ENCODE data around the gene PRR9. TPM values are rescaled to one million over a fixed set of nuclear protein-coding genes. Genes with fewer than 3 reads are reported as not detected.
A peak's percentile ranks its signal among the peaks of the same experiment; 100 is the strongest.
"Not testable (repeated sequence)": the region's sequence is repeated elsewhere in the genome, so short reads cannot be mapped to it uniquely, and the experiment has no call there.

Gene PRR9
- total RNA-seq, 2 experiments from 2014 or later: not detected

DNA sequence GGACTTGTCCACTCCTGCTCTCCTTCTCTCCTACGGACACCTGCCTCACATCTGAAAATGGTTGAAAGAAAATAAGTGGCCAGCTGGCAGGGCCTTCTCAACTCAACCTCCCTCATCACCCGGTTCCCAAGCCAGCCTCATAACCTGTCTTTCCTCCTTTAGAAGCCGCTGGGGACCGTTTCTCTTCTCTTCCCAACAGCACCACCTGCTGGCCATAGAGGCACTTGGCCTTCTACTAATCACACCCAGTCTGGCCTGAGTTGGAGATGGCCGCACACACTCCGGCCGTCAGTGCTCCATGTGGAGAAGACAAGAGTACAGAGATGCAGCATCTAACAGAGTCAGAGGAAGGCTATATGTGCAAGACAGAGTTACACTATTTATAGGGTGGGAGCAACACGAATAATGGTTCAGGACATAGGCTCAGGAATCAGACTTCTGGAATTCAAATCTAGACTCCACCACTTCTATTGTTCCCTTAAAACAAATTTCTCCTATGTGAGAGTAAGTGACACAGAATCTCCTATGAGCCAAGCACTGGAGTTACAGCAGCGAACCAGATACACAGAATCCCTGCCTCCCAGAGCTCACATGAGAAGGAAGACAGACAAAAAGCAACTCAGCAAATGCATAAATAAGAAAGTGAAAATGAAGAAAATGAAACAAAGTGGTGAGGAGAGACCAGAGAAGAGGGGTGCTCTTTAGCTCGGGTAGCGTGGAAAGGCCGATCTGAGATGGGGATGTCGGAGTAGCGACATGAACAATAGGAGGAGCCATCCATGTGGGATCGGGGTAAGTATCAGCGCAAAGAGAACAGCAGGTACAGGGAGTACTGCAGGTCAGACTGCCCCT, 5.9 kb downstream of the PRR9 start:
- BruUV-seq (replicated peaks); H3K9me2 ChIP-seq (ENCODE audit: insufficient read depth, low read length); H4K20me1 ChIP-seq (ENCODE audit: insufficient read depth, low read length); H2AFZ ChIP-seq (ENCODE audit: low read length); H3K4me2 ChIP-seq (ENCODE audit: low read length); H3K4me1 ChIP-seq (ENCODE audit: insufficient read depth, low read length, poor library complexity, severe bottlenecking); H3K36me3 ChIP-seq (ENCODE audit: insufficient read depth, low read length); H3K27ac ChIP-seq (ENCODE audit: low read depth, low read length, poor library complexity, severe bottlenecking); CTCF ChIA-PET (ENCODE audit: unreplicated experiment); intact Hi-C loops (cut with micrococcal nuclease; ENCODE audit: unreplicated experiment); H3K79me2 ChIP-seq (ENCODE audit: insufficient read depth, low read depth, low read length); H3K4me3 ChIP-seq (ENCODE audit: low read depth, low read length, poor library complexity, severe bottlenecking); H3K9me3 ChIP-seq (ENCODE audit: low read length); POLR2A ChIA-PET: not testable (repeated sequence)
- peak; percentile 47 for DNase-seq (ENCODE audit: low spot score)
- TF ChIP-seq, protein P1, sequence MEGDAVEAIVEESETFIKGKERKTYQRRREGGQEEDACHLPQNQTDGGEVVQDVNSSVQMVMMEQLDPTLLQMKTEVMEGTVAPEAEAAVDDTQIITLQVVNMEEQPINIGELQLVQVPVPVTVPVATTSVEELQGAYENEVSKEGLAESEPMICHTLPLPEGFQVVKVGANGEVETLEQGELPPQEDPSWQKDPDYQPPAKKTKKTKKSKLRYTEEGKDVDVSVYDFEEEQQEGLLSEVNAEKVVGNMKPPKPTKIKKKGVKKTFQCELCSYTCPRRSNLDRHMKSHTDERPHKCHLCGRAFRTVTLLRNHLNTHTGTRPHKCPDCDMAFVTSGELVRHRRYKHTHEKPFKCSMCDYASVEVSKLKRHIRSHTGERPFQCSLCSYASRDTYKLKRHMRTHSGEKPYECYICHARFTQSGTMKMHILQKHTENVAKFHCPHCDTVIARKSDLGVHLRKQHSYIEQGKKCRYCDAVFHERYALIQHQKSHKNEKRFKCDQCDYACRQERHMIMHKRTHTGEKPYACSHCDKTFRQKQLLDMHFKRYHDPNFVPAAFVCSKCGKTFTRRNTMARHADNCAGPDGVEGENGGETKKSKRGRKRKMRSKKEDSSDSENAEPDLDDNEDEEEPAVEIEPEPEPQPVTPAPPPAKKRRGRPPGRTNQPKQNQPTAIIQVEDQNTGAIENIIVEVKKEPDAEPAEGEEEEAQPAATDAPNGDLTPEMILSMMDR (conservative IDR thresholded peaks at IDR 0.05; ENCODE audit: low read length): peak; percentile 76

- Histone ChIP-seq H4K20me1 (ENCODE audit: insufficient read depth, low read length) (no peaks in the 10 kb centered on the region), H3K27ac (ENCODE audit: low read depth, low read length, poor library complexity, severe bottlenecking) (no peak overlapping the region), H3K4me3 (ENCODE audit: low read depth, low read length, poor library complexity, severe bottlenecking) (no peak overlapping the region), H3K4me2 (ENCODE audit: low read length) (no peak overlapping the region), H3K9me3 (ENCODE audit: low read length) (no peaks in the 10 kb centered on the region), H2AFZ (ENCODE audit: low read length) (no peak overlapping the region), H3K4me1 (ENCODE audit: insufficient read depth, low read length, poor library complexity, severe bottlenecking) (no peaks in the 10 kb centered on the region), H3K79me2 (ENCODE audit: insufficient read depth, low read depth, low read length) (no peaks in the 10 kb centered on the region), H3K9me2 (ENCODE audit: insufficient read depth, low read length) (no peaks in the 10 kb centered on the region), H3K36me3 (ENCODE audit: insufficient read depth, low read length) (no peaks in the 10 kb centered on the region)
- intact Hi-C loops (cut with micrococcal nuclease; ENCODE audit: unreplicated experiment): no loop called here
- no peak for TF ChIP-seq EZH2phosphoT487 (IDR thresholded peaks at IDR 0.05; ENCODE audit: borderline replicate concordance, low read depth, low read length)
- TF ChIP-seq, protein P1 (conservative IDR thresholded peaks at IDR 0.05; ENCODE audit: low read length): no peak
- POLR2A ChIA-PET: no interaction called here
- BruUV-seq (replicated peaks): no TSS peak
- no peak for DNase-seq (ENCODE audit: low spot score)
- CTCF ChIA-PET (ENCODE audit: unreplicated experiment): no interaction called here
These were observed 10.4 kb downstream of the PRR9 start for GRCh38 chr1:153227810-153228209.

GRCh38 chr1:153228491-153228890, 11.1 kb downstream of the PRR9 start:
- Histone ChIP-seq H3K9me3 (ENCODE audit: low read length) (no peaks in the 10 kb centered on the region), H3K36me3 (ENCODE audit: insufficient read depth, low read length) (no peaks in the 10 kb centered on the region), H2AFZ (ENCODE audit: low read length) (no peak overlapping the region), H4K20me1 (ENCODE audit: insufficient read depth, low read length) (no peaks in the 10 kb centered on the region), H3K79me2 (ENCODE audit: insufficient read depth, low read depth, low read length) (no peaks in the 10 kb centered on the region), H3K4me1 (ENCODE audit: insufficient read depth, low read length, poor library complexity, severe bottlenecking) (no peaks in the 10 kb centered on the region), H3K27ac (ENCODE audit: low read depth, low read length, poor library complexity, severe bottlenecking) (no peak overlapping the region), H3K4me2 (ENCODE audit: low read length) (no peak overlapping the region), H3K4me3 (ENCODE audit: low read depth, low read length, poor library complexity, severe bottlenecking) (no peak overlapping the region), H3K9me2 (ENCODE audit: insufficient read depth, low read length) (no peaks in the 10 kb centered on the region)
- no peak for TF ChIP-seq EZH2phosphoT487 (IDR thresholded peaks at IDR 0.05; ENCODE audit: borderline replicate concordance, low read depth, low read length)
- TF ChIP-seq, protein P1 (conservative IDR thresholded peaks at IDR 0.05; ENCODE audit: low read length): no peak
- BruUV-seq (replicated peaks): no TSS peak
- POLR2A ChIA-PET: no interaction called here
- DNase-seq (ENCODE audit: low spot score): no peak
- CTCF ChIA-PET (ENCODE audit: unreplicated experiment): no interaction called here
- intact Hi-C loops (cut with micrococcal nuclease; ENCODE audit: unreplicated experiment): no loop called here

All from OCI-LY7 (cell line).